ENCODE measurements around the gene TXNRD3. TPM values are rescaled to one million over a fixed set of nuclear protein-coding genes. Genes with fewer than 3 reads are reported as not detected.
A peak's percentile ranks its signal among the peaks of the same experiment; 100 is the strongest.

TXNRD3 gene
- total and polyA plus RNA-seq, 5 donors from 2014 or later: 0.22 to 0.81 (median 0.66) TPM

DNA sequence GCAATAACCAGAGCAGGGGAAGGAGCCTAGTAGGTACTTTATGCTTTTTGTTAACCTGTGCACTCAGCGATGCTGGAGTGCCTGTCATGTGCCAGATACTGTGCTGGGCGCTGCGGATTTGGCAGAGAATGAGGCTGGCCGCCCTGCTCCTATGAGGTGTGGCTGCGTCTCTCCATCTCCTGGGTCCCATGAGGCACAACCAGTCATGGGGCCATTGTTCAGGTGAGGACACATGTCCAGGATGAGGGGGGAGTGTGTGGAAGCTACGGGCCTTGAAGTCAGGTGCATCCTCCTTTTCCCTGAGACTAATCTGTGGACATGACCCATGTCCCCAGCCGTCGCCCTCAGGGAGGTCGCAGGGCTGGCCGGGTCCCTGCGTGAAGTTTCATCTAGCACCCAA is 963 bp upstream of the TXNRD3 start:
- H3K4me3 Mint-ChIP-seq: peak overlapping the region in 2 of 4 donors; percentile 43 to 84
- DNase-seq: no peak
- no peak overlapping the region for H3K27ac Mint-ChIP-seq
- peaks cover 22% of the 10 kb centered on the region for H3K27me3 Mint-ChIP-seq
- ATAC-seq (ENCODE audit: low read depth in 2 of 2): no peak
- H3K27me3 ChIP-seq (ENCODE audit: control insufficient read depth, insufficient read depth, low read length): peaks cover 18% of the 10 kb centered on the region
- H3K9me3 Mint-ChIP-seq: peaks cover 0 to 2% (median 0%) of the 10 kb centered on the region in 7 donors
- H3K36me3 Mint-ChIP-seq: no peaks in the 10 kb centered on the region
- H3K9me3 ChIP-seq (ENCODE audit: control insufficient read depth in 2 of 2, low read length in 2 of 2): no peaks in the 10 kb centered on the region
- H3K27ac ChIP-seq (ENCODE audit: insufficient read depth, low read length, poor library complexity, severe bottlenecking): no peak overlapping the region
- H3K4me1 Mint-ChIP-seq: peaks cover 0 to 8% (median 0%) of the 10 kb centered on the region in 4 donors
- no peak overlapping the region for H3K4me3 ChIP-seq (ENCODE audit: low read depth, low read length)
- peaks cover 4% of the 10 kb centered on the region for H3K4me1 ChIP-seq (ENCODE audit: control insufficient read depth, insufficient read depth, low read length, poor library complexity, severe bottlenecking)
- no peaks in the 10 kb centered on the region for H3K36me3 ChIP-seq (ENCODE audit: control insufficient read depth, insufficient read depth, low read length)

DNA sequence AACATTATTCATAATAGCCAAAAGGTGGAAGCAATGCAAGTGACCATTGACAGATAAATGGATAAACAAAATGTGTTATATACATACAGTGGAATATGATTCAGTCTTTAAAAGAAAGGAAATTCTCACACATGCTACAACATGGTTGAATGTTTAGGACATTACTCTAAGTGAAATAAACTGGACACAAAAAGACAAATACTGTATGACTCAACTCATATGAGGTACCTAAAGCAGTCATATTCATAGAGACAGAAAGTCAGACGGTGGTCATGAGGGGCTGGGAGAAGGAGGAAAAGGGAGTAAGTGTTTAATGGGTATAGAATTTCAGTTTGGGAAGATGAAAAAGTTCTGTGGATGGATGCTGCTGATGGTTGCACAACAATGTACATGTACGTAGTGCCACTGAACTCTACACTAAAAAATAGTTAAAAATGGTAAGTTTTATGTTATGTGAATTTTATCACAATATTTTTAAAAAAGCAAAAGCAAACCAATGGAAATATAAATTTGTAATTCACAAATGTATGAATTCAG is 5.3 kb downstream of the TXNRD3 start:
- H3K27me3 ChIP-seq (ENCODE audit: control insufficient read depth, insufficient read depth, low read length): peaks cover 23% of the 10 kb centered on the region
- H3K27ac ChIP-seq (ENCODE audit: insufficient read depth, low read length, poor library complexity, severe bottlenecking): no peak overlapping the region
- H3K4me3 ChIP-seq (ENCODE audit: low read depth, low read length): no peak overlapping the region
- Mint-ChIP-seq H3K4me1 (peaks cover 0 to 4% (median 0%) of the 10 kb centered on the region in 4 donors), H3K36me3 (no peaks in the 10 kb centered on the region), H3K9me3 (peaks cover 0 to 4% (median 0%) of the 10 kb centered on the region in 7 donors), H3K27me3 (peaks cover 15% of the 10 kb centered on the region), H3K27ac (no peak overlapping the region), H3K4me3 (no peak overlapping the region)
- H3K4me1 ChIP-seq (ENCODE audit: control insufficient read depth, insufficient read depth, low read length, poor library complexity, severe bottlenecking): no peaks in the 10 kb centered on the region
- H3K36me3 ChIP-seq (ENCODE audit: control insufficient read depth, insufficient read depth, low read length): no peaks in the 10 kb centered on the region
- ATAC-seq (ENCODE audit: low read depth in 2 of 2) (no peak), DNase-seq (no peak)
- H3K9me3 ChIP-seq (ENCODE audit: control insufficient read depth in 2 of 2, low read length in 2 of 2): no peaks in the 10 kb centered on the region

DNA sequence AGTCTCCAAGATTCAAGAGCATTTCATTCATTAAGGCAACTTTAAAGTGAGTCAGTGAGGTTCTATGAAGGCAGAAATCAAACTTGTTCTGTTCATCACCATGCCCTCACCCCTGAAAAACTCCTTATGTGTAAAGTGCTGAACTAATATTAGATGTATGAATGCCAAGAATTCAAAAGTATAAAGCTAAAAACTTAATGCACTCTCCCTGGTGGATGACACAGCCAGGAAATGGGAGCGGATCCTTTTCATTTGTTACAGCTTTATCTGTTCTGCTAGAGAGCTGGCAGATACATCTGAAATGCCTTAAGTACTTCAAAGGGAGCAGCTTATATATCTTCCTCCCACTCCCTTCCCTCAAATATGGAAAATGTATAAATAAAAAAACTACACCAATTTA is 8.2 kb downstream of the TXNRD3 start:
- H3K4me3 Mint-ChIP-seq: no peak overlapping the region
- no peak for ATAC-seq (ENCODE audit: low read depth in 2 of 2)
- H3K27me3 ChIP-seq (ENCODE audit: control insufficient read depth, insufficient read depth, low read length): peaks cover 8% of the 10 kb centered on the region
- no peaks in the 10 kb centered on the region for H3K4me1 ChIP-seq (ENCODE audit: control insufficient read depth, insufficient read depth, low read length, poor library complexity, severe bottlenecking)
- H3K9me3 Mint-ChIP-seq: peaks cover 0 to 2% (median 0%) of the 10 kb centered on the region in 7 donors
- H3K9me3 ChIP-seq (ENCODE audit: control insufficient read depth in 2 of 2, low read length in 2 of 2): no peaks in the 10 kb centered on the region
- no peaks in the 10 kb centered on the region for H3K36me3 Mint-ChIP-seq
- H3K4me3 ChIP-seq (ENCODE audit: low read depth, low read length): no peak overlapping the region
- H3K27me3 Mint-ChIP-seq: peaks cover 11% of the 10 kb centered on the region
- DNase-seq: no peak
- no peak overlapping the region for H3K27ac ChIP-seq (ENCODE audit: insufficient read depth, low read length, poor library complexity, severe bottlenecking)
- no peaks in the 10 kb centered on the region for H3K36me3 ChIP-seq (ENCODE audit: control insufficient read depth, insufficient read depth, low read length)
- no peaks in the 10 kb centered on the region for H3K4me1 Mint-ChIP-seq
- no peak overlapping the region for H3K27ac Mint-ChIP-seq

DNA sequence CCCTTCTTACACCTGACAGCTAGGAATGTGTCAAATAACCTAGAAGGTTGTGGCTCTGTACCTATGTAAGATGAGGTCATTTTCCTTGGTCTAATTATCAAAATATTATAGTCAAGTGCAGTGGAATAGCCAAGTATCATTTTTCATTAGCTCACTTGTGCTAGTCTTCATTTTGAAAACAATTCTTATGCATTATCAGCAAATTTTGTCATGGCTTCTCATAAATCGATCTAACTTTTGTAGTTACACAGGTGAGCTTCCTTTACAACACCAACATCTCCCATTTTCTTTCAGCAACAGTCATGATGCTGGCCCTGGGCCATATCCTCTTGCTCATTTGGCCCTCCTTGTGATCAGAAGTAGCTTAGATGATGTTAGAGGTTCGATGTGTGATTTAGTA is 10.3 kb downstream of the TXNRD3 start:
- H3K27ac ChIP-seq (ENCODE audit: insufficient read depth, low read length, poor library complexity, severe bottlenecking): no peak overlapping the region
- no peaks in the 10 kb centered on the region for H3K9me3 ChIP-seq (ENCODE audit: control insufficient read depth in 2 of 2, low read length in 2 of 2)
- peaks cover 11% of the 10 kb centered on the region for H3K27me3 ChIP-seq (ENCODE audit: control insufficient read depth, insufficient read depth, low read length)
- no peak overlapping the region for H3K4me3 ChIP-seq (ENCODE audit: low read depth, low read length)
- ATAC-seq (ENCODE audit: low read depth in 2 of 2) (no peak), DNase-seq (no peak)
- H3K36me3 ChIP-seq (ENCODE audit: control insufficient read depth, insufficient read depth, low read length): no peaks in the 10 kb centered on the region
- Mint-ChIP-seq H3K4me3 (no peak overlapping the region), H3K4me1 (no peaks in the 10 kb centered on the region), H3K36me3 (peaks cover 7% of the 10 kb centered on the region), H3K27ac (no peak overlapping the region), H3K9me3 (peaks cover 0 to 2% (median 0%) of the 10 kb centered on the region in 7 donors), H3K27me3 (peaks cover 26% of the 10 kb centered on the region)
- H3K4me1 ChIP-seq (ENCODE audit: control insufficient read depth, insufficient read depth, low read length, poor library complexity, severe bottlenecking): no peaks in the 10 kb centered on the region

DNA sequence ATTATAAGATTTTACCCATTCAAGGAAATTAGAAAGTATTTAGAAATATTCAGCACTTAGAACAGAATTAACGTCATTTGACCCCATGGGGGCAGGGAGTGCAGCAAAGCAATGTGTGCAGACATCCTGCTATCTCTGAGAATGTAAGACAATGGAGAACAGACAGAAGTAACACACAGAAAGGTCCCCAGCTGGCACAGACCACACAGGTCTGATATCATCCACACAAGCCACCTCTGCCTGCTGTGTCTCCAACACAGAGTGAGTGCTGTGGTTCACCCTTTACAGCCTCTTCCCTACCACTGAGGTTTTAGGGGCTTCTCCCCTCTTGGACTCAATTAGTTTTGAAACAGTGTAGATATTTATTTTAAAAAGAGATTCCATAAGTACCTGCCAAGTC is 16.1 kb downstream of the TXNRD3 start:
- no peak overlapping the region for H3K4me3 Mint-ChIP-seq
- no peaks in the 10 kb centered on the region for H3K9me3 Mint-ChIP-seq
- no peaks in the 10 kb centered on the region for H3K4me1 Mint-ChIP-seq
- H3K27me3 Mint-ChIP-seq: peaks cover 21% of the 10 kb centered on the region
- no peak overlapping the region for H3K27ac Mint-ChIP-seq
- H3K36me3 ChIP-seq (ENCODE audit: control insufficient read depth, insufficient read depth, low read length): no peaks in the 10 kb centered on the region
- no peak overlapping the region for H3K27ac ChIP-seq (ENCODE audit: insufficient read depth, low read length, poor library complexity, severe bottlenecking)
- H3K36me3 Mint-ChIP-seq: peaks cover 11% of the 10 kb centered on the region
- DNase-seq: no peak
- no peak for ATAC-seq (ENCODE audit: low read depth in 2 of 2)
- H3K27me3 ChIP-seq (ENCODE audit: control insufficient read depth, insufficient read depth, low read length): peaks cover 5% of the 10 kb centered on the region
- H3K9me3 ChIP-seq (ENCODE audit: control insufficient read depth in 2 of 2, low read length in 2 of 2): no peaks in the 10 kb centered on the region
- H3K4me1 ChIP-seq (ENCODE audit: control insufficient read depth, insufficient read depth, low read length, poor library complexity, severe bottlenecking): no peaks in the 10 kb centered on the region
- no peak overlapping the region for H3K4me3 ChIP-seq (ENCODE audit: low read depth, low read length)

DNA sequence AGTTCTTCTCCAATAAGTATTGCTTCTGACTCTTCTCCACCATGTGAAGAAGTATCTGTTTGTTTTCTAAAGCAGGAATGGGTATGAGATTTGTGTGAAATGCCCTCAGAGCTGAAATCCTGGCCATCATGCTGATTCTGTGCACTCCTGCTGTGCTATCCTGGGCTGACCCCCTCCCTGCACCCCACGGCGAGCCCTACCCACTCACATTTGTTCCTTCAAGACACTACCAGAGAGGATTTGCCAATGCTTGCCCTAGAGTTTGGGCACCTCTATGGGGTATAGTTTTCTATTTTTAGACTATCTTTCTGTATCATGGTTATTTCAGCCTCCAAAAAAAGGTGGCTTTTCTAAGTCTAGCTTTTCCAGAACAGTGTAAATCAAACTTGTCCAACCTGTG is 18.5 kb downstream of the TXNRD3 start:
- H3K27me3 Mint-ChIP-seq: peaks cover 12% of the 10 kb centered on the region
- Histone ChIP-seq H3K27me3 (ENCODE audit: control insufficient read depth, insufficient read depth, low read length) (peaks cover 5% of the 10 kb centered on the region), H3K36me3 (ENCODE audit: control insufficient read depth, insufficient read depth, low read length) (no peaks in the 10 kb centered on the region), H3K27ac (ENCODE audit: insufficient read depth, low read length, poor library complexity, severe bottlenecking) (no peak overlapping the region), H3K4me1 (ENCODE audit: control insufficient read depth, insufficient read depth, low read length, poor library complexity, severe bottlenecking) (no peaks in the 10 kb centered on the region), H3K9me3 (ENCODE audit: control insufficient read depth in 2 of 2, low read length in 2 of 2) (no peaks in the 10 kb centered on the region), H3K4me3 (ENCODE audit: low read depth, low read length) (no peak overlapping the region)
- DNase-seq (no peak), ATAC-seq (ENCODE audit: low read depth in 2 of 2) (no peak)
- no peak overlapping the region for H3K4me3 Mint-ChIP-seq
- H3K9me3 Mint-ChIP-seq: peaks cover 0 to 1% (median 0%) of the 10 kb centered on the region in 7 donors
- H3K27ac Mint-ChIP-seq: no peak overlapping the region
- peaks cover 10% of the 10 kb centered on the region for H3K36me3 Mint-ChIP-seq
- H3K4me1 Mint-ChIP-seq: no peaks in the 10 kb centered on the region

DNA sequence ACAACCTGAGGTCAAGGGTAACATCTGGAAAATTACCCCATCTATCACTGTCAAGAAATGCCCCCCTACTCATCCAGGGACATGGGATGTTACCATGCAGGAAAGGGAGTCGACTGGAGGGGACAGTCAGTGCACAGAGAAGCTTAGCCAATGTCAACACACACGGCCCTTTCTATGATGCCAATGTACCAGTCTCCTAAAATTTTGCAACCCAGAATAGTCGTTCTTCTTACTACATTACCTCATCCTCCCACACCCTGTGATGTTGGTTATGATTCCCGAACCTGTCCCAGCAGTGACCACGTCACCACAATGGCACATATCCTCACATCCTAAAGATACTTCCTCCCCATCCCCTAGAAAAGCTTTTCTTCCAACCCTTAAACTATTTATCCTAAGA is 20.1 kb downstream of the TXNRD3 start:
- Mint-ChIP-seq H3K27ac (no peak overlapping the region), H3K4me1 (peaks cover 0 to 5% (median 0%) of the 10 kb centered on the region in 4 donors), H3K4me3 (no peak overlapping the region), H3K36me3 (peaks cover 4% of the 10 kb centered on the region), H3K9me3 (peaks cover 0 to 1% (median 0%) of the 10 kb centered on the region in 7 donors), H3K27me3 (no peaks in the 10 kb centered on the region)
- no peak for DNase-seq
- Histone ChIP-seq H3K4me3 (ENCODE audit: low read depth, low read length) (no peak overlapping the region), H3K27me3 (ENCODE audit: control insufficient read depth, insufficient read depth, low read length) (peaks cover 3% of the 10 kb centered on the region), H3K36me3 (ENCODE audit: control insufficient read depth, insufficient read depth, low read length) (no peaks in the 10 kb centered on the region), H3K4me1 (ENCODE audit: control insufficient read depth, insufficient read depth, low read length, poor library complexity, severe bottlenecking) (no peaks in the 10 kb centered on the region), H3K27ac (ENCODE audit: insufficient read depth, low read length, poor library complexity, severe bottlenecking) (no peak overlapping the region), H3K9me3 (ENCODE audit: control insufficient read depth in 2 of 2, low read length in 2 of 2) (no peaks in the 10 kb centered on the region)
- ATAC-seq (ENCODE audit: low read depth in 2 of 2): no peak

DNA sequence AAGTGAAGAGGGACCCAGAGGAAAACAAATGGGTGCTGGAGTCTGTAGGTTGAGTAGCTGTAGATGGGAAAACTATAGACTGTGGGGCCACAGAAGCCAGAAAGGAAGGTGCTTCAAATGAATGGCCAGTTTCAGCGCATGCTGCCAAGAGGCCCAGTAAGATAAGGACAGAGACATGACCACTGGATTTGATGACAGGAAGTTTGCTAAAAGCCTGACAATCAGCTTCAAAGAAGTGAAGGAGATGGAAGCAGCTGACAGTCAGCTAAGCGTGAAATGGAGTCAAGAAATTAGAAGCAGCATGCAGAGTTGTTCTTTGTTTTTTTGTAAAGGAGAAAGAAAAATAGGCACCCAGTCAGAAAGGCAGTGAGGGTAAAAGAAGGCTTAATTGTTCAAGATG is 24.9 kb downstream of the TXNRD3 start:
- H3K27ac Mint-ChIP-seq: no peak overlapping the region
- Histone ChIP-seq H3K9me3 (ENCODE audit: control insufficient read depth in 2 of 2, low read length in 2 of 2) (no peaks in the 10 kb centered on the region), H3K27me3 (ENCODE audit: control insufficient read depth, insufficient read depth, low read length) (no peaks in the 10 kb centered on the region), H3K36me3 (ENCODE audit: control insufficient read depth, insufficient read depth, low read length) (no peaks in the 10 kb centered on the region), H3K4me1 (ENCODE audit: control insufficient read depth, insufficient read depth, low read length, poor library complexity, severe bottlenecking) (no peaks in the 10 kb centered on the region), H3K27ac (ENCODE audit: insufficient read depth, low read length, poor library complexity, severe bottlenecking) (no peak overlapping the region), H3K4me3 (ENCODE audit: low read depth, low read length) (no peak overlapping the region)
- H3K27me3 Mint-ChIP-seq: peaks cover 6% of the 10 kb centered on the region
- ATAC-seq (ENCODE audit: low read depth in 2 of 2) (no peak), DNase-seq (no peak)
- no peak overlapping the region for H3K4me3 Mint-ChIP-seq
- H3K36me3 Mint-ChIP-seq: peaks cover 3% of the 10 kb centered on the region
- H3K9me3 Mint-ChIP-seq: peaks cover 0 to 1% (median 0%) of the 10 kb centered on the region in 7 donors
- H3K4me1 Mint-ChIP-seq: peaks cover 0 to 11% (median 0%) of the 10 kb centered on the region in 4 donors
